CD14-positive monocyte (primary cell): ENCODE data around the gene PCDHA1. TPM values are rescaled to one million over a fixed set of nuclear protein-coding genes. Genes with fewer than 3 reads are reported as not detected.

Experiments
- DNase-seq, 3 donors: peaks; one replicate each; pipeline ENCODE4 v3.0.0-alpha.2; 2011 to 2022
- H2AFZ ChIP-seq: 2 replicates; pipeline ENCODE4 v1.6.0; 2012; ENCODE audit warnings: mild to moderate bottlenecking, low read depth, low read length, inconsistent platforms; ENCODE audit not compliant: insufficient read depth, poor library complexity, severe bottlenecking
- H3K27ac ChIP-seq, 2 donors: 1 replicate in 1 of 2; 2 replicates in 1 of 2; pipeline ENCODE4 v1.5.1; 2012 to 2013; ENCODE audit warnings: low read length in 2 of 2, control low read depth in 1 of 2, inconsistent platforms in 1 of 2, low read depth in 1 of 2, mild to moderate bottlenecking in 1 of 2
- H3K27me3 ChIP-seq, 2 donors: one replicate each; pipeline versions ENCODE4 v1.6.0 to v1.6.1; 2011 to 2013; ENCODE audit warnings: low read length in 2 of 2; ENCODE audit not compliant: control insufficient read depth in 2 of 2, insufficient read depth in 2 of 2
- H3K36me3 ChIP-seq, 2 donors: replicated peaks in 1 of 2; 1 replicate in 1 of 2; 2 replicates in 1 of 2; pipeline versions ENCODE4 v1.5.1 to v1.6.1; 2012 to 2013; ENCODE audit warnings: low read length in 2 of 2, control low read depth in 1 of 2, inconsistent platforms in 1 of 2, mild to moderate bottlenecking in 1 of 2; ENCODE audit not compliant: insufficient read depth in 2 of 2, control insufficient read depth in 1 of 2
- H3K4me1 ChIP-seq, 2 donors: 1 replicate in 1 of 2; 2 replicates in 1 of 2; pipeline versions ENCODE4 v1.5.1 to v1.6.1; 2012 to 2013; ENCODE audit warnings: low read length in 2 of 2, control low read depth in 1 of 2, inconsistent platforms in 1 of 2, mild to moderate bottlenecking in 1 of 2, moderate library complexity in 1 of 2; ENCODE audit not compliant: insufficient read depth in 2 of 2, control insufficient read depth in 1 of 2
- H3K4me2 ChIP-seq: replicated peaks from 2 replicates; pipeline ENCODE3; 2012; ENCODE audit warnings: low read length, moderate library complexity, mild to moderate bottlenecking; ENCODE audit not compliant: poor library complexity, severe bottlenecking; ENCODE audit errors: extremely low read depth
- H3K4me3 ChIP-seq, 3 experiments: fragments of 200-600 bp in 1 of 3; sonication (generic) in 1 of 3; replicated peaks in 1 of 3; 1 replicate in 2 of 3; 2 replicates in 1 of 3; pipeline ENCODE4 v1.5.1; 2011 to 2013; ENCODE audit warnings: low read length in 3 of 3, mild to moderate bottlenecking in 3 of 3, control low read depth in 2 of 3, low read depth in 2 of 3, inconsistent platforms in 1 of 3, moderate library complexity in 1 of 3
- H3K79me2 ChIP-seq: 2 replicates; pipeline ENCODE4 v1.6.0; 2012; ENCODE audit warnings: mild to moderate bottlenecking, control low read depth, inconsistent platforms, low read length, moderate library complexity; ENCODE audit not compliant: insufficient read depth
- H3K9ac ChIP-seq: 2 replicates; pipeline ENCODE4 v1.6.0; 2017; ENCODE audit warnings: low read length, mild to moderate bottlenecking; ENCODE audit not compliant: insufficient read depth, poor library complexity, severe bottlenecking
- H3K9me3 ChIP-seq, 2 donors: replicated peaks in 1 of 2; 1 replicate in 1 of 2; 2 replicates in 1 of 2; pipeline versions ENCODE4 v1.5.1 to v1.6.1; 2012 to 2013; ENCODE audit warnings: low read length in 2 of 2, control low read depth in 1 of 2; ENCODE audit not compliant: control insufficient read depth in 1 of 2, insufficient read depth in 1 of 2
- H4K20me1 ChIP-seq: 2 replicates; pipeline ENCODE4 v1.6.0; 2012; ENCODE audit warnings: mild to moderate bottlenecking, low read length, control low read depth, moderate library complexity; ENCODE audit not compliant: insufficient read depth
- H3K27ac Mint-ChIP-seq, 7 donors: one replicate each; pipeline ENCODE4 v1.8.0; 2020; ENCODE audit warnings: mild to moderate bottlenecking in 7 of 7, mixed read lengths in 7 of 7, moderate library complexity in 6 of 7, inconsistent platforms in 2 of 7
- H3K27me3 Mint-ChIP-seq, 3 donors: one replicate each; pipeline ENCODE4 v1.8.0; 2021 to 2022; ENCODE audit warnings: low read depth in 3 of 3, mild to moderate bottlenecking in 3 of 3, mixed read lengths in 3 of 3, moderate library complexity in 3 of 3, inconsistent platforms in 1 of 3
- H3K36me3 Mint-ChIP-seq, 2 donors: one replicate each; pipeline ENCODE4 v1.8.0; 2020; ENCODE audit warnings: mixed read lengths in 2 of 2, inconsistent platforms in 1 of 2, mild to moderate bottlenecking in 1 of 2
- H3K4me1 Mint-ChIP-seq: one replicate; pipeline ENCODE4 v1.8.0; 2020; ENCODE audit warnings: mild to moderate bottlenecking, mixed read lengths
- H3K4me3 Mint-ChIP-seq, 2 donors: one replicate each; pipeline ENCODE4 v1.8.0; 2020; ENCODE audit warnings: mild to moderate bottlenecking in 2 of 2, mixed read lengths in 2 of 2, moderate library complexity in 1 of 2
- H3K9me3 Mint-ChIP-seq, 7 donors: one replicate each; pipeline ENCODE4 v1.8.0; 2020 to 2022; ENCODE audit warnings: mixed read lengths in 7 of 7, mild to moderate bottlenecking in 6 of 7, moderate library complexity in 6 of 7, inconsistent platforms in 2 of 7
- WGBS: methylation state at CpG from one replicate; pipeline ENCODE4 v1.1.5; 2013; ENCODE audit warnings: missing lambda C conversion rate; ENCODE audit not compliant: insufficient coverage; 5-methylcytosine and 5-hydroxymethylcytosine counted together
- intact Hi-C, 2 donors: fragments of 100-400 bp; cut with micrococcal nuclease; formaldehyde crosslinking; loops; one replicate each; pipeline versions ENCODE4 v1.15.0 to v1.15.1; 2023
- polyA plus RNA-seq, 3 donors: library from polyadenylated mRNA; depleted of rRNA in 1 of 3; unstranded in 2 of 3; stranded (reverse) in 1 of 3; fragments of 300-500 nt in 2 of 3; fragments of >200 nt in 1 of 3; fragmentation: Illumina TruSeq in 2 of 3; gene quantifications; 1 replicate in 2 of 3; 2 replicates in 1 of 3; pipeline ENCODE4 v1.2.3, GENCODE V29; 2012 to 2021
- TF ChIP-seq, protein P1 (sequence below): fragments of 200-600 bp; IDR thresholded peaks from one replicate; pipeline ENCODE4 v1.8.0; 2022; ENCODE audit warnings: antibody characterized with exemption, mild to moderate bottlenecking

Gene PCDHA1
- polyA plus RNA-seq, 3 donors, result not detected

DNA sequence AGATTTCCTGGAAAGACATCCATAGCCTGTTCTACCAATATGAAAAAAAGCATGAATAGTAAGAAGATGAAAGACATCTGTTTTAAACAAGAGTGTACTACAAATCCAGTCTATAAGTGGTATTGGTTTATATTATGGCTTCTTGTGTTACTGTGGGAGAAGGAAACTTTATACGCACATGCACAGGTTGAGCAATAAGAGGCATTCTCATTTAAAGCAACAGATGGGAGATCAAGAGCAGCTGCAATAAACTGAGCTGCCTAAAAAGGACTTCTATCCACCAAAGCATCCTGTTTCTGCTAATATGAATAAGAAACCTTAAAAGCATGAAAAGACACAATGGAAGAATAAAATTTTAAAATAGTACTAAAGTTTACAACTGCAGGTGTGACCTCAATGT is 256.6 kb downstream of the PCDHA1 start:
- Histone ChIP-seq H3K4me3 (no peak overlapping the region), H4K20me1 (no peaks in the 10 kb centered on the region), H3K27me3 (no peaks in the 10 kb centered on the region), H2AFZ (no peak overlapping the region), H3K27ac (no peak overlapping the region), H3K4me1 (no peaks in the 10 kb centered on the region), H3K79me2 (no peaks in the 10 kb centered on the region), H3K4me2 (no peak overlapping the region), H3K9me3 (peaks cover 7 to 13% of the 10 kb centered on the region in 2 donors), H3K36me3 (no peaks in the 10 kb centered on the region), H3K9ac (no peak overlapping the region)
- no CpG with 5 or more reads among the region's 1 CpG for WGBS
- Mint-ChIP-seq H3K4me1 (no peaks in the 10 kb centered on the region), H3K9me3 (peaks cover 0 to 2% (median 0%) of the 10 kb centered on the region in 7 donors), H3K4me3 (no peak overlapping the region), H3K27me3 (peaks cover 0 to 1% (median 0%) of the 10 kb centered on the region in 3 donors), H3K36me3 (no peaks in the 10 kb centered on the region), H3K27ac (no peak overlapping the region)
- TF ChIP-seq, protein P1, sequence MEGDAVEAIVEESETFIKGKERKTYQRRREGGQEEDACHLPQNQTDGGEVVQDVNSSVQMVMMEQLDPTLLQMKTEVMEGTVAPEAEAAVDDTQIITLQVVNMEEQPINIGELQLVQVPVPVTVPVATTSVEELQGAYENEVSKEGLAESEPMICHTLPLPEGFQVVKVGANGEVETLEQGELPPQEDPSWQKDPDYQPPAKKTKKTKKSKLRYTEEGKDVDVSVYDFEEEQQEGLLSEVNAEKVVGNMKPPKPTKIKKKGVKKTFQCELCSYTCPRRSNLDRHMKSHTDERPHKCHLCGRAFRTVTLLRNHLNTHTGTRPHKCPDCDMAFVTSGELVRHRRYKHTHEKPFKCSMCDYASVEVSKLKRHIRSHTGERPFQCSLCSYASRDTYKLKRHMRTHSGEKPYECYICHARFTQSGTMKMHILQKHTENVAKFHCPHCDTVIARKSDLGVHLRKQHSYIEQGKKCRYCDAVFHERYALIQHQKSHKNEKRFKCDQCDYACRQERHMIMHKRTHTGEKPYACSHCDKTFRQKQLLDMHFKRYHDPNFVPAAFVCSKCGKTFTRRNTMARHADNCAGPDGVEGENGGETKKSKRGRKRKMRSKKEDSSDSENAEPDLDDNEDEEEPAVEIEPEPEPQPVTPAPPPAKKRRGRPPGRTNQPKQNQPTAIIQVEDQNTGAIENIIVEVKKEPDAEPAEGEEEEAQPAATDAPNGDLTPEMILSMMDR, result no peak
- intact Hi-C loops, result no loop called here
- no peak for DNase-seq

DNA sequence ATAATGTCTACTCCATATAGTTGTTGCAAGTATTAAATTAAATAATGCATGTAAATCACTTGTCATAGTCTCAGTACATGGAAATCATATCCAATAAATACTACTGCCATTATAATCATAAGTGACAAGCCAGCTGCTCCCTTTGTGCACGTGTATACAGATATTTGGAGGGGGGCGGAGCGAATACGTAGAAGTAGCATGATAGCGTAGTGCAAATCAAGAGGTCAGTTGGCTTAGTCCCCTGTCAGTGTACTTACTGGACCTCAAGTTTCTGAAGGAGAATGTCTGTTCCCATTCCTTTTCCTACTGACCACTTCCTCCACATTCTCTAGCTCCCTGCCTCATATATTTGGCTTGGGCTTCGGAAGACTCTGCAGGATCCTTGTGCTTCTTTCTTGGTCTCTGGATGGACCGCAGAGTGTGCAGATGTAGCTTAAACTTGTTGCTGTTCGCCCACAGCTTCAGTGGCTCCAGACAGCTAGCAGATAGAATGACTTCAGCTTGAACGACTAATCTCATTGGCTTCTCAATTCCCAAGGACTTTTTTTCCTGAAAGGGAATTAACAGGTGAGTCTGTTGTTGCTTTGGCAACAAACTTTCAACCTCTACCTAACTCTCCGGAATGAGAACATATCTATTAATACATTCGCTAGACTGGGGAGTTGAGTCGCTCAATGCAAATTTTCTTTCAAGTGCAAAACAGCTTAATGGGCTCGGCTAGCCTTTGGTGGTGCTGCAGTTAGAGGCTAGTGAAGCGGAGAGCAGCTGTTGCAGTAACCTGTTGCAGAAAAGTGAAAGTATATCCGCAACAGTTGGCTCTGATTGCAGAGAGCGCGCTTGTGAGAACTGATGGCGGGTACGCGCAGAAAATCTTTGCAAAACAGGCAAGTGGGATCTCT is 264.9 kb downstream of the PCDHA1 start, which contains the start of gene PCDHB1:
TSS of gene PCDHB1 (plus strand) at position 753 of the 899 bp plus-strand sequence. CDS start at position 850, 97 bp downstream.
- Mint-ChIP-seq H3K9me3 (peaks cover 15 to 32% (median 28%) of the 10 kb centered on the region in 7 donors), H3K4me3 (peak within 1 kb of the TSS in 1 of 2 donors; percentile 71), H3K27ac (no peak within 1 kb of the TSS), H3K4me1 (no peaks in the 10 kb centered on the region), H3K36me3 (peaks cover 0 to 2% of the 10 kb centered on the region in 2 donors), H3K27me3 (peaks cover 9 to 17% (median 15%) of the 10 kb centered on the region in 3 donors)
- Histone ChIP-seq H3K27me3 (peaks cover 3 to 14% of the 10 kb centered on the region in 2 donors), H3K79me2 (no peaks in the 10 kb centered on the region), H2AFZ (no peak within 1 kb of the TSS), H3K4me2 (no peak within 1 kb of the TSS), H3K36me3 (no peaks in the 10 kb centered on the region), H3K27ac (no peak within 1 kb of the TSS), H3K9me3 (peaks cover 26 to 30% of the 10 kb centered on the region in 2 donors), H3K4me3 (no peak within 1 kb of the TSS), H3K9ac (no peak within 1 kb of the TSS), H4K20me1 (no peaks in the 10 kb centered on the region), H3K4me1 (no peaks in the 10 kb centered on the region)
- TF ChIP-seq, protein P1, result no peak
- DNase-seq, result no peak
- intact Hi-C loops, result no loop called here
- 24% methylated on average over 10 of the region's 20 CpGs for WGBS
